Measurements from ENCODE around the gene CHPF. TPM values are rescaled to one million over a fixed set of nuclear protein-coding genes. Genes with fewer than 3 reads are reported as not detected.

The CHPF gene
- total and polyA plus RNA-seq, 2 donors (not counting 3 experiments of a cell fraction or from before 2014, with no cell fraction given), result 0.24 to 0.32 TPM

- Histone ChIP-seq H3K9ac (replicated peaks; ENCODE audit: extremely low read depth, insufficient read depth, low read length) (no peak overlapping the region), H3K36me3 (ENCODE audit: control insufficient read depth in 2 of 2, extremely low read depth in 1 of 2, insufficient read depth in 2 of 2, low read length in 2 of 2) (no peaks in the 10 kb centered on the region), H3K79me2 (ENCODE audit: control insufficient read depth, insufficient read depth, low read length) (no peaks in the 10 kb centered on the region), H3K9me3 (replicated peaks; ENCODE audit: control insufficient read depth, insufficient read depth, low read length) (no peaks in the 10 kb centered on the region), H3K9me1 (replicated peaks; ENCODE audit: control insufficient read depth, extremely low read depth, insufficient read depth, low read length) (no peaks in the 10 kb centered on the region), H2AFZ (ENCODE audit: low read depth, low read length) (no peak overlapping the region), H3K4me2 (ENCODE audit: insufficient read depth, low read length) (no peak overlapping the region), H3K27me3 (ENCODE audit: control insufficient read depth in 2 of 2, insufficient read depth in 2 of 2, low read length in 2 of 2) (peaks cover 16 to 19% of the 10 kb centered on the region in 2 experiments), H3K4me3 (replicated peaks in 1 of 3; ENCODE audit: insufficient read depth in 1 of 3, low read depth in 1 of 3, low read length in 3 of 3) (no peak overlapping the region), H3K27ac (ENCODE audit: insufficient read depth, low read depth, low read length) (no peak overlapping the region), H4K20me1 (replicated peaks; ENCODE audit: control insufficient read depth, extremely low read depth, insufficient read depth, low read length) (no peaks in the 10 kb centered on the region), H3K4me1 (ENCODE audit: control insufficient read depth, extremely low read depth, insufficient read depth, low read length) (no peaks in the 10 kb centered on the region)
- no peak for DNase-seq (ENCODE audit: low read depth, low spot score)
- ChIA-PET POLR2A (no interaction called here), CTCF (no interaction called here)
- no TSS peak for BruUV-seq (replicated peaks)
- intact Hi-C loops (cut with micrococcal nuclease) (no loop called here), dilution Hi-C loops (cut with MboI; ENCODE audit: extremely low pct_ligation_motif_present, low sequenced_read_pairs) (no loop called here)
- FAIRE-seq, result no peak
- TF ChIP-seq POLR2A (IDR thresholded peaks at IDR 0.05; ENCODE audit: low read depth, low read length) (no peak), MAX (IDR thresholded peaks at IDR 0.05; ENCODE audit: insufficient read depth, insufficient read length) (no peak), MYC (IDR thresholded peaks at IDR 0.05; ENCODE audit: low read depth, low read length) (no peak), JUN (IDR thresholded peaks at IDR 0.05; ENCODE audit: borderline replicate concordance, insufficient read depth, insufficient read length, low read depth) (no peak), POLR2AphosphoS5 (IDR thresholded peaks at IDR 0.05; ENCODE audit: insufficient read depth, low read depth, low read length) (no peak), EZH2 (IDR thresholded peaks at IDR 0.05; ENCODE audit: borderline replicate concordance, low read depth, low read length, severe bottlenecking) (no peak), FOS (IDR thresholded peaks at IDR 0.05; ENCODE audit: borderline replicate concordance, insufficient read depth, low read length) (no peak), GATA2 (IDR thresholded peaks at IDR 0.05; ENCODE audit: insufficient read depth, insufficient read length, low read depth, low read length) (no peak), CTCF (IDR thresholded peaks at IDR 0.05; ENCODE audit: extremely low read depth in 1 of 2, insufficient read depth in 1 of 2, low read depth in 1 of 2, low read length in 2 of 2) (no peak)
These were observed 10.7 kb upstream of the CHPF start for GRCh38 chr2:219554350-219554749.
